ENCODE results near the gene LINC01488. TPM values are rescaled to one million over a fixed set of nuclear protein-coding genes. Genes with fewer than 3 reads are reported as not detected.

Gene LINC01488
- total RNA-seq, 1 donor from 2014 or later = not detected

- H3K79me2 ChIP-seq (ENCODE audit: insufficient read depth, low read length) = no peaks in the 10 kb centered on the region
- H3K4me1 ChIP-seq (ENCODE audit: insufficient read depth, low read length) = peaks cover 15% of the 10 kb centered on the region
- peaks cover 39% of the 10 kb centered on the region for H3K27me3 Mint-ChIP-seq (ENCODE audit: low read depth, unreplicated experiment)
- H3K4me1 Mint-ChIP-seq (ENCODE audit: low read depth, unreplicated experiment) = peaks cover 3% of the 10 kb centered on the region
- no peaks in the 10 kb centered on the region for H3K36me3 ChIP-seq (ENCODE audit: insufficient read depth, low read length)
- no peaks in the 10 kb centered on the region for H3K36me3 Mint-ChIP-seq (ENCODE audit: low read depth, unreplicated experiment)
- H3K4me2 ChIP-seq (ENCODE audit: low read length) = no peak overlapping the region
- no peak overlapping the region for H3K4me3 ChIP-seq (ENCODE audit: insufficient read depth, low read depth, low read length)
- FAIRE-seq (no peak), DNase-seq (ENCODE audit: low read depth) (no peak)
- H3K9ac ChIP-seq (ENCODE audit: low read length) = no peak overlapping the region
- no peaks in the 10 kb centered on the region for H3K9me3 ChIP-seq (ENCODE audit: insufficient read depth, low read depth, low read length)
- peaks cover 5% of the 10 kb centered on the region for H3K9me3 Mint-ChIP-seq (ENCODE audit: unreplicated experiment)
- H3K27me3 ChIP-seq (ENCODE audit: insufficient read depth, low read length) = peaks cover 2% of the 10 kb centered on the region
- H4K20me1 ChIP-seq (ENCODE audit: insufficient read depth, low read length) = no peaks in the 10 kb centered on the region
- no peak overlapping the region for H3K4me3 Mint-ChIP-seq (ENCODE audit: unreplicated experiment)
- H2AFZ ChIP-seq (ENCODE audit: low read depth, low read length) = no peak overlapping the region
- H3K27ac Mint-ChIP-seq (ENCODE audit: unreplicated experiment) = no peak overlapping the region
- no peak for TF ChIP-seq EZH2 (IDR thresholded peaks at IDR 0.05; ENCODE audit: insufficient read depth, low read length)
- TF ChIP-seq, protein P1, sequence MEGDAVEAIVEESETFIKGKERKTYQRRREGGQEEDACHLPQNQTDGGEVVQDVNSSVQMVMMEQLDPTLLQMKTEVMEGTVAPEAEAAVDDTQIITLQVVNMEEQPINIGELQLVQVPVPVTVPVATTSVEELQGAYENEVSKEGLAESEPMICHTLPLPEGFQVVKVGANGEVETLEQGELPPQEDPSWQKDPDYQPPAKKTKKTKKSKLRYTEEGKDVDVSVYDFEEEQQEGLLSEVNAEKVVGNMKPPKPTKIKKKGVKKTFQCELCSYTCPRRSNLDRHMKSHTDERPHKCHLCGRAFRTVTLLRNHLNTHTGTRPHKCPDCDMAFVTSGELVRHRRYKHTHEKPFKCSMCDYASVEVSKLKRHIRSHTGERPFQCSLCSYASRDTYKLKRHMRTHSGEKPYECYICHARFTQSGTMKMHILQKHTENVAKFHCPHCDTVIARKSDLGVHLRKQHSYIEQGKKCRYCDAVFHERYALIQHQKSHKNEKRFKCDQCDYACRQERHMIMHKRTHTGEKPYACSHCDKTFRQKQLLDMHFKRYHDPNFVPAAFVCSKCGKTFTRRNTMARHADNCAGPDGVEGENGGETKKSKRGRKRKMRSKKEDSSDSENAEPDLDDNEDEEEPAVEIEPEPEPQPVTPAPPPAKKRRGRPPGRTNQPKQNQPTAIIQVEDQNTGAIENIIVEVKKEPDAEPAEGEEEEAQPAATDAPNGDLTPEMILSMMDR (IDR thresholded peaks at IDR 0.05; ENCODE audit: insufficient read depth, low read depth, low read length) = no peak
- no peak overlapping the region for H3K27ac ChIP-seq (ENCODE audit: low read depth, low read length)
These were observed 17.9 kb downstream of the LINC01488 start for GRCh38 chr11:69499186-69499917.

GRCh38 chr11:69499918-69500284 is 18.4 kb downstream of the LINC01488 start:
- TF ChIP-seq, protein P1 (IDR thresholded peaks at IDR 0.05; ENCODE audit: insufficient read depth, low read depth, low read length) = no peak
- TF ChIP-seq EZH2 (IDR thresholded peaks at IDR 0.05; ENCODE audit: insufficient read depth, low read length) = no peak
- H3K4me1 ChIP-seq (ENCODE audit: insufficient read depth, low read length) = peaks cover 15% of the 10 kb centered on the region
- H3K4me1 Mint-ChIP-seq (ENCODE audit: low read depth, unreplicated experiment) = peaks cover 3% of the 10 kb centered on the region
- no peak overlapping the region for H3K4me2 ChIP-seq (ENCODE audit: low read length)
- no peak for FAIRE-seq
- peaks cover 2% of the 10 kb centered on the region for H3K27me3 ChIP-seq (ENCODE audit: insufficient read depth, low read length)
- H3K27ac ChIP-seq (ENCODE audit: low read depth, low read length) = no peak overlapping the region
- H3K36me3 ChIP-seq (ENCODE audit: insufficient read depth, low read length) = no peaks in the 10 kb centered on the region
- no peaks in the 10 kb centered on the region for H3K9me3 ChIP-seq (ENCODE audit: insufficient read depth, low read depth, low read length)
- no peak for DNase-seq (ENCODE audit: low read depth)
- no peaks in the 10 kb centered on the region for H4K20me1 ChIP-seq (ENCODE audit: insufficient read depth, low read length)
- H3K4me3 ChIP-seq (ENCODE audit: insufficient read depth, low read depth, low read length) = no peak overlapping the region
- no peak overlapping the region for H2AFZ ChIP-seq (ENCODE audit: low read depth, low read length)
- H3K27me3 Mint-ChIP-seq (ENCODE audit: low read depth, unreplicated experiment) = peaks cover 40% of the 10 kb centered on the region
- H3K9ac ChIP-seq (ENCODE audit: low read length) = no peak overlapping the region
- H3K36me3 Mint-ChIP-seq (ENCODE audit: low read depth, unreplicated experiment) = no peaks in the 10 kb centered on the region
- no peaks in the 10 kb centered on the region for H3K79me2 ChIP-seq (ENCODE audit: insufficient read depth, low read length)
- H3K27ac Mint-ChIP-seq (ENCODE audit: unreplicated experiment) = no peak overlapping the region
- peaks cover 5% of the 10 kb centered on the region for H3K9me3 Mint-ChIP-seq (ENCODE audit: unreplicated experiment)
- no peak overlapping the region for H3K4me3 Mint-ChIP-seq (ENCODE audit: unreplicated experiment)
